Measurements from ENCODE around the gene KCNQ1.

Gene KCNQ1

GRCh38 chr11:2581931-2582350 lies 137.1 kb downstream of the KCNQ1 start:
- no peak overlapping the region for H3K27ac Mint-ChIP-seq
- H3K36me3 Mint-ChIP-seq: no peaks in the 10 kb centered on the region
- H3K4me1 Mint-ChIP-seq: no peaks in the 10 kb centered on the region
- DNase-seq (ENCODE audit: low spot score in 2 of 2): no peak
- H3K9me3 Mint-ChIP-seq: no peaks in the 10 kb centered on the region
- no peak overlapping the region for H3K4me3 Mint-ChIP-seq
- ATAC-seq: no peak

- Mint-ChIP-seq H3K9me3 (no peaks in the 10 kb centered on the region), H3K27ac (no peak overlapping the region), H3K4me1 (no peaks in the 10 kb centered on the region), H3K4me3 (no peak overlapping the region), H3K36me3 (no peaks in the 10 kb centered on the region)
- DNase-seq (ENCODE audit: low spot score in 2 of 2) (no peak), ATAC-seq (no peak)
These were observed 137.6 kb downstream of the KCNQ1 start for GRCh38 chr11:2582351-2582945.

- no peaks in the 10 kb centered on the region for H3K4me1 Mint-ChIP-seq
- H3K4me3 Mint-ChIP-seq: no peak overlapping the region
- H3K36me3 Mint-ChIP-seq: no peaks in the 10 kb centered on the region
- no peak for DNase-seq (ENCODE audit: low spot score in 2 of 2)
- H3K9me3 Mint-ChIP-seq: no peaks in the 10 kb centered on the region
- no peak overlapping the region for H3K27ac Mint-ChIP-seq
- ATAC-seq: no peak
These were observed 138.3 kb downstream of the KCNQ1 start for GRCh38 chr11:2582946-2583604.

- ATAC-seq: no peak
- Mint-ChIP-seq H3K4me3 (no peak overlapping the region), H3K4me1 (no peaks in the 10 kb centered on the region), H3K36me3 (no peaks in the 10 kb centered on the region), H3K27ac (no peak overlapping the region), H3K9me3 (no peaks in the 10 kb centered on the region)
- DNase-seq (ENCODE audit: low spot score in 2 of 2): no peak
These were observed 138.8 kb downstream of the KCNQ1 start for GRCh38 chr11:2583605-2583958.

DNA sequence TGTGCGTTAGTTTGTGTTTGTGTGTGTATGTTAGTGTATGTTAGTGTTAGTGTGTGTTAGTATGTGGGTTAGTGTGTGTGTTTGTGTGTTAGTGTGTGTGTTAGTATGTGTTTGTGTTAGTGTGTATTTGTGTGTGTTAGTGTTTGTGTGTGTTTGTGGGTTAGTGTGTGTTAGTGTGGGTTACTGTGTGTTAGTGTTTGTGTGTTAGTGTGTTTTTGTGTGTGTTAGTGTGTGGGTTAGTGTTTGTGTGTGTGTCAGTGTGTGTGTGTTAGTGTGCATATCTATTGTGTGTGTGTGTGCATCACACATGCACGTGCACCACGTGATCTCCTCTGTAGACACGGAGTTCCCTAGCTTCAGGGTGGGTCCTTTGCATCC lies 139.6 kb downstream of the KCNQ1 start:
- DNase-seq (ENCODE audit: low spot score in 2 of 2): no peak
- Mint-ChIP-seq H3K4me1 (no peaks in the 10 kb centered on the region), H3K4me3 (no peak overlapping the region), H3K9me3 (no peaks in the 10 kb centered on the region), H3K27ac (no peak overlapping the region), H3K36me3 (no peaks in the 10 kb centered on the region)
- ATAC-seq: no peak

DNA sequence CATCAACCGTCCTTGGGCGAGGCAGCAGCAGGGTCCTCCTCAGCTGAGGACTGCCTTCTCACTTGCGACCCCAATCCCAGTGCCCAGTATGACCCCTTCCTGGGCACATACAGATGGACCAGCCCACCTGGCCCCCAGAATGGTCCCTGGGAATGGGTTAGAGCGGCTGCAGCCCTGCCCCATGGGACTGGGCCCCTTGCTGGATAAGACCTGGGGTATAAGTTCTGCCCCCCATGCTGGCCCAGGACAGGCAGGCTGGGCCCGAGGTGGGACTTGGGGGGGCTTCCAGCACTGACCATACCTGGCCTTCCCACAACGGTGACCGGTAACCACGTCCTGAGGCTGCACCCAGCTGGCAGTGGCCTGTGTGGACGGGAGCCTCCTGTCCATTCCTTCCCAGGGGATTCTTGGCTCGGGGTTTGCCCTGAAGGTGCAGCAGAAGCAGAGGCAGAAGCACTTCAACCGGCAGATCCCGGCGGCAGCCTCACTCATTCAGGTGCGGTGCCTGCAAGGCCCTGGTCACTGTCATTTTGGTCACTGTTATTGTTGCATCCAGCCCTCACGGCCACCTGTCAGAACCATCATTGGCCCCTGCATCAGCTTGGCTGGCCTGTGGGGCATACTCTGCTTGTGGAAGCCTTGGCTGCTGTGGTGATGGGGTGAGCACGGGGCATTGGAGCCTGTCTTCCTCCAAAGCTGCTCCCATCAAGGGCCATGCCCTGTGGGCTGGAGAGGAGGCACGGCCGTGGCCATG lies 140.2 kb downstream of the KCNQ1 start:
- no peaks in the 10 kb centered on the region for H3K4me1 Mint-ChIP-seq
- ATAC-seq (no peak), DNase-seq (ENCODE audit: low spot score in 2 of 2) (peak; percentile 1 to 38)
- no peaks in the 10 kb centered on the region for H3K9me3 Mint-ChIP-seq
- H3K27ac Mint-ChIP-seq: no peak overlapping the region
- no peaks in the 10 kb centered on the region for H3K36me3 Mint-ChIP-seq
- no peak overlapping the region for H3K4me3 Mint-ChIP-seq

GRCh38 chr11:2585566-2586086 lies 140.8 kb downstream of the KCNQ1 start:
- ATAC-seq (no peak), DNase-seq (ENCODE audit: low spot score in 2 of 2) (peak in 1 of 2 donors; percentile 39)
- no peak overlapping the region for H3K27ac Mint-ChIP-seq
- no peaks in the 10 kb centered on the region for H3K4me1 Mint-ChIP-seq
- no peaks in the 10 kb centered on the region for H3K9me3 Mint-ChIP-seq
- H3K36me3 Mint-ChIP-seq: no peaks in the 10 kb centered on the region
- H3K4me3 Mint-ChIP-seq: no peak overlapping the region

DNA sequence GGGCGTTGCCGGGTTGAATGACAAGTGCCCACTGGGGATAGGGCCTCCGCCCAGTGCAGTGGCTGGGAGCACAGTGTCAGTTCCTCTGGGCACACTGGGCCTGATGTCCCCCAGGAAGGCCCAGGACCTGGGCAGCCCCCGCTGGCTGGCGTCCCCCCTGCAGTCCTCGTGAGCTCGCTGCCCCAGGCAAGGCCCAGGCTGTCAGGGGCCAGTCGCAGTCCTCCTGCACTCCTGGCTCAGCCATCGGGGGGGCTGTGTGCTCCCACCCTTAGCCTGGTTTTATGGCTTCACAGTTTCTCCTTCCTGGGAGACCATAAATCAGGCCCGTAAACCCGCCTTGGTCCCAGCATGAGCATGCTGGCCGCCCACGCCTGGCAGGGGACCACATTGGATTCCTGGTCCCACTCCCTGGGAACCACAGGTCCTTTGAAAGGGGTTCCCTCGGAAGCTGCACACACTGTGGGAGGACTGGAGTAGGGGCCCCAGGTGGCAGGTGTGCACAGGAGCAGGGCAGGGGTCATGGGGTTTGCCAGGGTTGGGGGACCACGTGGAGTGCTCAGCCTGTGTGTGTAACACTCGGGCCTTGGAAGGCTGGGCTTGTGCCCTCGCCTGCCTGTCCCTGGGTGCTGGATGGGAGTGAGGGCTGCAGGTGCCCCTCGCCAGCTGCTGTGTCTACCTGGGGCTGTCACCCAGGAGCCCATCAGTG lies 141.4 kb downstream of the KCNQ1 start:
- Mint-ChIP-seq H3K27ac (no peak overlapping the region), H3K36me3 (no peaks in the 10 kb centered on the region), H3K4me3 (no peak overlapping the region), H3K4me1 (no peaks in the 10 kb centered on the region), H3K9me3 (no peaks in the 10 kb centered on the region)
- ATAC-seq (no peak), DNase-seq (ENCODE audit: low spot score in 2 of 2) (peak in 1 of 2 donors; percentile 1)

- H3K4me3 Mint-ChIP-seq: no peak overlapping the region
- no peak overlapping the region for H3K27ac Mint-ChIP-seq
- H3K4me1 Mint-ChIP-seq: no peaks in the 10 kb centered on the region
- no peaks in the 10 kb centered on the region for H3K36me3 Mint-ChIP-seq
- DNase-seq (ENCODE audit: low spot score in 2 of 2): peak in 1 of 2 donors; percentile 1
- H3K9me3 Mint-ChIP-seq: no peaks in the 10 kb centered on the region
- no peak for ATAC-seq
These were observed 142.0 kb downstream of the KCNQ1 start for GRCh38 chr11:2586793-2587131.

DNA sequence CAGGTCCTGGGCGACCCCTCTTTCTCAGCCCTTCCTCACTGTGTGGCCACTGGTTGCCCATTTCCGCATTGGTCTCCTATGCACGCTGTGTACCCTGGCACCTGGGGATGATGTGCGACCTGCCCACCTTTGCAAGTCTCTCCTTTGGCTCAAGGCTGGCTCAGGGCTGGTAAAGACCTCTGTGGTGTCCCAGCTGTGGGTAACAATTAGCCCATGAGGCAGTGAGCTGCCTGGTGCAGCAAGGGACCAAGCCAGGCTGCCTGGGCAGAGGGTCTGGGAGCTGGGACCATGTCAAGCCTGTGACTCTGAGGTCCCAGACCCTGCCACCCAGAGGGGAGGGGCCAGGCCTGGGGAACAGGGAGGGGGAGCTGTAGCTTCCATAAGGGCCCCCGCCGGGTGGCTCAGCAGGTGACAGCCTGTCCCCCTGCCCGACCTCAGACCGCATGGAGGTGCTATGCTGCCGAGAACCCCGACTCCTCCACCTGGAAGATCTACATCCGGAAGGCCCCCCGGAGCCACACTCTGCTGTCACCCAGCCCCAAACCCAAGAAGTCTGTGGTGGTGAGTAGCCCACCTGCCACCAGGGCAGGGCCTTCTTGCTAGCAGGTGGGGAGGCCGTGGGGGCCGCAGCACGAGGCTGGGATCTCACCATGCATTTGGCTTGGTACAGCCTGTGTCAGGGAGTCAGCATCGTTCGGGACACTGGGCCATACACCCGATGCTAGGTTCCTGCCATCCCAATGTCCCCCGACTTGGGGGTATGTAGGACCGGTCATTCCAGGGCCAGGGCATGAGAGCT lies 142.5 kb downstream of the KCNQ1 start:
- Mint-ChIP-seq H3K27ac (no peak overlapping the region), H3K4me1 (no peaks in the 10 kb centered on the region), H3K36me3 (no peaks in the 10 kb centered on the region), H3K4me3 (no peak overlapping the region), H3K9me3 (no peaks in the 10 kb centered on the region)
- DNase-seq (ENCODE audit: low spot score in 2 of 2) (peak in 1 of 2 donors; percentile 44), ATAC-seq (no peak)

- Mint-ChIP-seq H3K27ac (no peak overlapping the region), H3K36me3 (no peaks in the 10 kb centered on the region), H3K4me1 (no peaks in the 10 kb centered on the region), H3K4me3 (no peak overlapping the region), H3K9me3 (no peaks in the 10 kb centered on the region)
- DNase-seq (ENCODE audit: low spot score in 2 of 2) (no peak), ATAC-seq (no peak)
These were observed 143.4 kb downstream of the KCNQ1 start for GRCh38 chr11:2587976-2588748.

- H3K4me3 Mint-ChIP-seq: no peak overlapping the region
- DNase-seq (ENCODE audit: low spot score in 2 of 2) (no peak), ATAC-seq (no peak)
- no peaks in the 10 kb centered on the region for H3K36me3 Mint-ChIP-seq
- H3K9me3 Mint-ChIP-seq: no peaks in the 10 kb centered on the region
- no peak overlapping the region for H3K27ac Mint-ChIP-seq
- H3K4me1 Mint-ChIP-seq: no peaks in the 10 kb centered on the region
These were observed 144.2 kb downstream of the KCNQ1 start for GRCh38 chr11:2588809-2589537.

- Mint-ChIP-seq H3K4me3 (no peak overlapping the region), H3K36me3 (no peaks in the 10 kb centered on the region), H3K27ac (no peak overlapping the region), H3K4me1 (no peaks in the 10 kb centered on the region), H3K9me3 (no peaks in the 10 kb centered on the region)
- no peak for DNase-seq (ENCODE audit: low spot score in 2 of 2)
- ATAC-seq: no peak
These were observed 144.7 kb downstream of the KCNQ1 start for GRCh38 chr11:2589538-2589934.
